Measurements from ENCODE around the gene MAP4K2. TPM values are rescaled to one million over a fixed set of nuclear protein-coding genes. Genes with fewer than 3 reads are reported as not detected.
A peak's percentile ranks its signal among the peaks of the same experiment; 100 is the strongest.
"Not testable (repeated sequence)": the region's sequence is repeated elsewhere in the genome, so short reads cannot be mapped to it uniquely, and the experiment has no call there.

The MAP4K2 gene
- total and polyA plus RNA-seq, 2 of the 13 experiments (the other 11 are each of a cell fraction or from before 2014, with no cell fraction given): 8.3 to 17.6 TPM

GRCh38 chr11:64817476-64817875 is 14.5 kb upstream of the MAP4K2 start (continued):
- TF ChIP-seq TFE3 (CRISPR knock-in tag; IDR thresholded peaks at IDR 0.05) (no peak), ZNF850 (CRISPR knock-in tag; conservative IDR thresholded peaks at IDR 0.05) (no peak)

DNA sequence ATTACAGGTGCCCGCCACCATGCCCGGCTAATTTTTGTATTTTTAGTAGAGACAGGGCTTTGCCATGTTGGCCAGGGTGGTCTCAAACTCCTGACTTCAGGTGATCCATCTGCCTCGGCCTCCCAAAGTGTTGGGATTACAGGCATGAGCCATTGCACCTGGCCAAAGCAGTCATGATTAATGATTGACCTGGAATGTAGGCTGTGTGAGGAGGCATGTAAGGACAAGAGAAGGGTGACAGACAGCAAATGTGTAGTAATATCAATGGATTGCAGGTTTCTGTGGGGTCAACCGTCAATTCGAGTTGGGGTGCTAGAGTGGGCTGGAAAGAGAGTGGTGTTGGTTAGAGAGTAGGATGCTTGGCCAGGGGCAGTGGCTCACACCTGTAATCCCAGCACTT is 12.4 kb upstream of the MAP4K2 start:
- FAIRE-seq (peak; percentile 47), DNase-seq (ENCODE audit: low spot score) (peak; percentile 64), ATAC-seq (peak; percentile 49)
- Histone ChIP-seq H3K4me1 (ENCODE audit: insufficient read depth, low read length) (peaks cover 34% of the 10 kb centered on the region), H3K4me2 (ENCODE audit: low read depth, low read length) (peak overlapping the region; percentile 61)
- H3K79me2 ChIP-seq (ENCODE audit: insufficient read depth, low read length); H3K36me3 ChIP-seq (replicated peaks in 1 of 2; ENCODE audit: control insufficient read depth in 1 of 2, insufficient read depth in 2 of 2, low read length in 2 of 2); in situ Hi-C loops (cut with HindIII; ENCODE audit: extremely low pct_ligation_motif_present, low pct_unique_long_range_greater_than_20kb); H3K9me3 ChIP-seq (ENCODE audit: low read length); H3K27me3 ChIP-seq (ENCODE audit: control insufficient read depth in 1 of 2, insufficient read depth in 2 of 2, low read length in 2 of 2); BruUV-seq (replicated peaks); intact Hi-C loops (cut with micrococcal nuclease; ENCODE audit: unreplicated experiment); H3K4me3 ChIP-seq (replicated peaks in 1 of 3; ENCODE audit: insufficient read depth in 1 of 3, low read depth in 2 of 3, low read length in 3 of 3); H4K20me1 ChIP-seq (ENCODE audit: insufficient read depth, low read length); H3K27ac ChIP-seq (ENCODE audit: extremely low read length, insufficient read depth, low read length); H2AFZ ChIP-seq (ENCODE audit: low read length); CTCF ChIA-PET (ENCODE audit: low intra/inter-chr PET ratio, low total read pairs); H3K9ac ChIP-seq (ENCODE audit: insufficient read depth, low read depth, low read length): not testable (repeated sequence)
- 2% methylated on average over 5 of the region's 5 CpGs for WGBS (ENCODE audit: low lambda C conversion rate)
- POLR2A ChIA-PET: interaction anchor here (1.0 to 1.1 kb wide), 2 partner anchors 57 to 226 kb away, joined by 3 read pairs; partner anchors contain the start of gene SAC3D1
- TF ChIP-seq TEAD3 (CRISPR knock-in tag; optimal IDR thresholded peaks at IDR 0.05; ENCODE audit: borderline replicate concordance): peak; percentile 92
- TF ChIP-seq, protein P1, sequence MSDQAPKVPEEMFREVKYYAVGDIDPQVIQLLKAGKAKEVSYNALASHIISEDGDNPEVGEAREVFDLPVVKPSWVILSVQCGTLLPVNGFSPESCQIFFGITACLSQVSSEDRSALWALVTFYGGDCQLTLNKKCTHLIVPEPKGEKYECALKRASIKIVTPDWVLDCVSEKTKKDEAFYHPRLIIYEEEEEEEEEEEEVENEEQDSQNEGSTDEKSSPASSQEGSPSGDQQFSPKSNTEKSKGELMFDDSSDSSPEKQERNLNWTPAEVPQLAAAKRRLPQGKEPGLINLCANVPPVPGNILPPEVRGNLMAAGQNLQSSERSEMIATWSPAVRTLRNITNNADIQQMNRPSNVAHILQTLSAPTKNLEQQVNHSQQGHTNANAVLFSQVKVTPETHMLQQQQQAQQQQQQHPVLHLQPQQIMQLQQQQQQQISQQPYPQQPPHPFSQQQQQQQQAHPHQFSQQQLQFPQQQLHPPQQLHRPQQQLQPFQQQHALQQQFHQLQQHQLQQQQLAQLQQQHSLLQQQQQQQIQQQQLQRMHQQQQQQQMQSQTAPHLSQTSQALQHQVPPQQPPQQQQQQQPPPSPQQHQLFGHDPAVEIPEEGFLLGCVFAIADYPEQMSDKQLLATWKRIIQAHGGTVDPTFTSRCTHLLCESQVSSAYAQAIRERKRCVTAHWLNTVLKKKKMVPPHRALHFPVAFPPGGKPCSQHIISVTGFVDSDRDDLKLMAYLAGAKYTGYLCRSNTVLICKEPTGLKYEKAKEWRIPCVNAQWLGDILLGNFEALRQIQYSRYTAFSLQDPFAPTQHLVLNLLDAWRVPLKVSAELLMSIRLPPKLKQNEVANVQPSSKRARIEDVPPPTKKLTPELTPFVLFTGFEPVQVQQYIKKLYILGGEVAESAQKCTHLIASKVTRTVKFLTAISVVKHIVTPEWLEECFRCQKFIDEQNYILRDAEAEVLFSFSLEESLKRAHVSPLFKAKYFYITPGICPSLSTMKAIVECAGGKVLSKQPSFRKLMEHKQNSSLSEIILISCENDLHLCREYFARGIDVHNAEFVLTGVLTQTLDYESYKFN (CRISPR knock-in tag; conservative IDR thresholded peaks at IDR 0.05): peak; percentile 44; the same call in 1 of the 2 replicates
- TF ChIP-seq POGZ (CRISPR knock-in tag; IDR thresholded peaks at IDR 0.05): 0 out of 2 replicates have a peak, but pooled peaks have one; percentile 14
- TF ChIP-seq, protein P2, sequence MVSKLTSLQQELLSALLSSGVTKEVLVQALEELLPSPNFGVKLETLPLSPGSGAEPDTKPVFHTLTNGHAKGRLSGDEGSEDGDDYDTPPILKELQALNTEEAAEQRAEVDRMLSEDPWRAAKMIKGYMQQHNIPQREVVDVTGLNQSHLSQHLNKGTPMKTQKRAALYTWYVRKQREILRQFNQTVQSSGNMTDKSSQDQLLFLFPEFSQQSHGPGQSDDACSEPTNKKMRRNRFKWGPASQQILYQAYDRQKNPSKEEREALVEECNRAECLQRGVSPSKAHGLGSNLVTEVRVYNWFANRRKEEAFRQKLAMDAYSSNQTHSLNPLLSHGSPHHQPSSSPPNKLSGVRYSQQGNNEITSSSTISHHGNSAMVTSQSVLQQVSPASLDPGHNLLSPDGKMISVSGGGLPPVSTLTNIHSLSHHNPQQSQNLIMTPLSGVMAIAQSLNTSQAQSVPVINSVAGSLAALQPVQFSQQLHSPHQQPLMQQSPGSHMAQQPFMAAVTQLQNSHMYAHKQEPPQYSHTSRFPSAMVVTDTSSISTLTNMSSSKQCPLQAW (CRISPR knock-in tag; IDR thresholded peaks at IDR 0.05): peak; percentile 95
- TF ChIP-seq TBX2 (CRISPR knock-in tag; IDR thresholded peaks at IDR 0.05; ENCODE audit: borderline replicate concordance): peak; percentile 24; the same call in 1 of the 2 replicates
- peak; percentile 84 for TF ChIP-seq HNF1A (IDR thresholded peaks at IDR 0.05; ENCODE audit: low read depth)
- TF ChIP-seq HNF1A (CRISPR knock-in tag; IDR thresholded peaks at IDR 0.05; ENCODE audit: borderline replicate concordance): peak; percentile 84
- peak; percentile 84 for TF ChIP-seq RXRB (CRISPR knock-in tag; IDR thresholded peaks at IDR 0.05; ENCODE audit: borderline replicate concordance)
- peak; percentile 82; the same call in 1 of the 2 replicates for TF ChIP-seq RXRA (CRISPR knock-in tag; IDR thresholded peaks at IDR 0.05)
